HTERT RPE-1 (cell line): ENCODE measurements around the gene SNX22.

ENCODE experiments used
- in situ Hi-C: fragments of 300-500 bp; cut with MboI; formaldehyde crosslinking; loops from 4 replicates; pipeline ENCODE4 v1.14.3; 2020; ENCODE audit warnings: low sequenced_read_pairs

The SNX22 gene

GRCh38 chr15:64155802-64156651 is 4.5 kb downstream of the SNX22 start:
- in situ Hi-C loops = no loop called here

GRCh38 chr15:64156652-64157331 is 5.3 kb downstream of the SNX22 start:
- in situ Hi-C loops = no loop called here

- in situ Hi-C loops = no loop called here
Observed at GRCh38 chr15:64157599-64158125, 6.1 kb downstream of the SNX22 start.

- in situ Hi-C loops = no loop called here
Observed at GRCh38 chr15:64158363-64159134, 7.0 kb downstream of the SNX22 start.

- in situ Hi-C loops = no loop called here
Observed at GRCh38 chr15:64161688-64162477, 10.4 kb downstream of the SNX22 start.

- in situ Hi-C loops = no loop called here
Observed at GRCh38 chr15:64162478-64162868, 10.9 kb downstream of the SNX22 start.

GRCh38 chr15:64162869-64163658 is 11.5 kb downstream of the SNX22 start, which contains the start of gene PPIB:
Gene PPIB, minus strand, starts transcription at chr15:64163022. Its CDS starts 36 bp downstream, at chr15:64162986.
- in situ Hi-C loops = no loop called here

GRCh38 chr15:64163659-64164362 is 12.3 kb downstream of the SNX22 start:
- in situ Hi-C loops = no loop called here

GRCh38 chr15:64164436-64164835 is 12.9 kb downstream of the SNX22 start:
- in situ Hi-C loops = no loop called here

GRCh38 chr15:64166102-64166890 is 14.8 kb downstream of the SNX22 start:
- in situ Hi-C loops = no loop called here

- in situ Hi-C loops = no loop called here
Observed at GRCh38 chr15:64180235-64180824, 28.8 kb downstream of the SNX22 start.

GRCh38 chr15:64182859-64183370 is 31.4 kb downstream of the SNX22 start:
- in situ Hi-C loops = no loop called here

- in situ Hi-C loops = no loop called here
Observed at GRCh38 chr15:64185146-64185911, 33.8 kb downstream of the SNX22 start.

GRCh38 chr15:64187396-64188191 is 36.1 kb downstream of the SNX22 start:
- in situ Hi-C loops = no loop called here

GRCh38 chr15:64191971-64192830 is 40.7 kb downstream of the SNX22 start:
- in situ Hi-C loops = no loop called here
